GM03348 (cell line): ENCODE results near the gene CD320.
"Not testable (repeated sequence)": the region's sequence is repeated elsewhere in the genome, so short reads cannot be mapped to it uniquely, and the experiment has no call there.

Experiments used
- DNase-seq: peaks from one replicate; pipeline ENCODE4 v3.0.0; 2012; ENCODE audit warnings: low spot score

Gene CD320

DNA sequence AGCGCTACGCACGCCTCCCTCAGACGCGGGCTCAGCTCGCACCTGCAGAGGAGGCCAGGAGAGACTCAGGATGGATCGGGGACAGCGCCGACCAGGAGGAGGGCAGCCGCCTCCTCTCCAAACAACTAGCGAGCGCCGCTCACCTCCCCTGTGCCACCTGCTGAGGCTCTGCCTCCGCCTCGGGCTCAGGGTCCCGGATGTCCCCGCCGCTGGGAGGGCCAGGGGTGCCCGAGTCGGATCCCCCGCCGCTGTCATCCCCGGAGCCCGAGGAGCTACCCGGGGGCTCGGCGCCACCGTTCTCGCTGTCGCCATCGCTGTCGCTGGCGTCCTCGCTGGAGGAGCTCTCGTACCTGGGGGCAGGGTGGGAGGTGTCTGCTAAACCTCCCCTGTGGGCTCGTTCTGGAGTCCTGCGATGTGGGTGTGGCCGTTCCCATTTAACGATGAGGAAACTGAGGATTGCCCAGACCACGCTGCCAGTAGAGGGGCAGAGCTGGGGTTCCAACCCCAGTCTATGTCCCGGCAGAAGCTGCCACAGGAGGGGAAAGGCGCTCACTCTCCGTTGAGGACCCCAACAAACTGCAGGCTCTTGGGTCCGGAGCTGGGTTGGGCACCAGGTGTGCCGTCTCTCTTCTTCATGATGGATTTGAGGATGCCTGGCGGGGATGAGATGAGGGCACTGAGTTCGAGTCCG lies 25.8 kb upstream of the CD320 start:
- no peak for DNase-seq

DNA sequence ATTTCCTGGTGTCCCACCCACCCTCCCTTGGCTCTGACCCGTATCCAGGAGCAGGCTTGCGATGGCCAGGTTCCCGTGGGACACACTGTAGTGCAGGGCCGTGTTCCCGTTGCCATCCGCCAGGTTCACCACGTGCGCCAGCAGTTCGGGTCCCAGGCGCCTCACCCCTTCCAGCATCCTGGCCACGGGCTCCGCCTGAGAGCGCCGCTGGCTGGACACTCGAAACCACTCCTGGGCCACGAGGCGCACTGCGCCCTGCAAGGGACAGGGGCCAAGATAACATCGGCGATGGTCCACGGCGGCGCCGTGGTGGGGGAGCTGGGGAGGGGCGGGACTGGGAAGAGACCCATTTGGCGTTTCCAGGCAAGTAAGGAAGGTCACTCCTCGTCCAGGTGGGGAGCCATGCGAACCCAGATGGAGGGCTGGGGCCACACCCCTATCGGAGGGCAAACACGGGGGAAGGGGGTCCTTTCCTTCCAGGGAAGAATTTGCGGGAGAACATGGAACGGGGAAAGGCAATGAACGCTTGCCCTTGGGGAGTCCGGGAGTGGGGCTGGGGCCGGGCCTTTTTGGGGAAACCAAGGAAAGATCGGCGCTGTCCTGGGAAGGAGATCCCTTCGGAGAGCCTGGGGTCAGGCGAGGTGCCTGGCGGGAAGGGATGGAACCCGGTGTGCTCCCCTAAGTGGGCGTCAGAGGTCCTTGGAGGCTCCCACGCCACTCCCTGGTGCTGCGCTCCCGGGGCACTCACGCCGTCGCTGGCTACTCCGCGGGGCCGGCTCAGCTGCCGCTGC lies 25.0 kb upstream of the CD320 start:
- no peak for DNase-seq

DNA sequence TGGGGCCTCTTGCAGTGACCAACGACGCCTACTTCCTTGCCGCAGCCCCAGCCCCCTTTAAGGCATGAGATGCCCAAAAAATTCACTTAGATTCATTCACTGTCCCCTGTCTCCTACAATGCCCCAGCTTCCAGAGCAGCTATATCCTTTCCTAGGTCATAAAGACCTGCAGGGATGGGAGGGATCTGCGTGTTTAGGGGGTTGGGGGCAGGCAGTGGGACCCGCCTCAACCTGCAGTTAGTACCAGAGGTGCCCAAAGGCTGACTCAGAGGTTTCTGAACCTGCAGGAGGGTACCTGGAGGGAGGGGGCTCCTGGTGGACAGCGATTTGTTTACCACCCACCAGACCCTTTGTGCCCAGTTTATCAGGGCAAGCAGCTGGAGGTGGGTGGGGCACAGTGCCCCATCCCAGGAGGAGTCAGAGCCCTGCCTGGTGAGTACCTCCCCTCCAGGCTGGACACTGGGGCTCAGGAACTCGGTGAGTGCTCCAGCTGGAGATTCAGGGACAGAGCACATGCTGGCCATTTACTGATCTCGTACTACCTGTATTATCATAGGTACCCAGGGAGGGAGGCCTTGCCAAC lies 23.2 kb upstream of the CD320 start:
- DNase-seq: no peak

DNA sequence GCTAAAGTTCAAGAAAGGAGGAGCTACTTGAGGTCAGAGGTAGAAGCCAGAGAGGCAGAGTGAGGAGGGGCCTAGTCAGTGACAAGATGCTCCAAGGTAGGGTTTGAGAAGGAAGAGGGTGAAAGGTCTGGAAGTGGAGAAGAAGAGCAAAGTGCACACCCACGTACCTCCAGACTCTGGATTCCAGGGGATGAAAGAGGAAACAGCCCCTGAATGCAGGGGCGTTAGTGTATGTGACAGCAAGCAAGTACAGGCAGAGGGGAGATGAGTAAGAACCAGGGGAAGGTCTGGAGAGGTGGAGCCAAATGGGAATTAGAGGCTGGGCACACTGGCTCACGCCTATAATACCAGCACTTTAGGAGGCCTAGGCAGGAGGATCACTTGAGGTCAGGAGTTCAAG lies 21.8 kb upstream of the CD320 start:
- DNase-seq: no peak

DNA sequence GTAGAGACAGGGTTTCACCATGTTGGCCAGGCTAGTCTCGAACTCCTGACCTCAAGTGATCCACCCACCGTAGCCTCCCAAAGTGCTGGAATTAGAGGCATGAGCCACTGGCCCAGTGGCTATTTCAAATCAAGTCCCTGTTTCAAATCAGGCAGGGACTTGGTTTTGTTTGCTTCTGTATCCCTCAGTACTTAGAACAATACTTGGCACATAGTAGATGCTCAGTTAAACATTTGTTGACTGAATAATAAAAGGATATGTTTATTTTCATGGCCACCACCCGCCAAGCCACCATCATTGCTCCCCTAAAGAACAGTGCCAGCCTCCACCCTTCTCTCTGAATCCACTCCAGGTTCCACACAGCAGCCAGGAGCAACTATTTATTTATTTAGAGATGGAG lies 17.3 kb upstream of the CD320 start:
- DNase-seq: no peak

DNA sequence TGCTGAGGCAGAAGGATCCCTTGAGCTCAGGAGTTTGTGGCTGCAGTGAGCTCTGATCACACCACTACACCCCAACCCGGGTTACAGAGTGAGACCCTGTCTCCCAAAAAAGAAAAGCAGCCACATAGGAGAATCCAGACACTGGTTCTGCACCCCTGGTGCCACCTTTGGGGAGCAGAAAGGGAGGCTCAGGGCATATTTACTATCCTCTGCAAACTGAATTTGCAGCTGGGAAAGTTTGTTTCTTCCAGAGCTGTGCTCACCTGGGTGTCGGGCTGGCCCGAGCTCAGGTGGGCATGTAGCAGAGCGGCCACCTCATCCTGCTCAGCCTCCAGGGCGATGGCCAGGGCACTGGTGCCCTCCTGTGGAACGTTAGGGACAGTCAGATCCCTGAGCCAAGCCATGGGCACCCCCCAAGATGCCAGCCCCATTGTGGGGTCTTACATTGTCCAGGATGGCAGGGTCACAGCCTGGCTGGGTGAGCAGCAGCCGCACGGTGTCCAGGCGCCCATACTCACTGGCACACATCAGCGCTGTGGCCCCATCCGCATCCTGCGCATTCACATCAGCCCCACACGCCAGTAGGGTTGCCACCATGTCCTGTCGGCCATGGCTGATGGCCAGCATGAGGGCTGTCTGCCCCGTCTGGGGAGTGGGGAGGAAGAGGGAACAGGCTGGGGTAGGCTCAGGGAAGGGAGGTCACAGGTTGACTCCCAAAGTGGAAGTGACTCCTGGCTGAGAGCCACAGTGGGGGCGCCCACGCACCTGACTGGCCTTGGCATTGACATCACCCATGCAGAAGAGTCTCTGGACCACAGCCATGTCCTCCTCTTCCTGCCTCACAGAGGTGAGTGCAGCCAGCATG lies 16.3 kb upstream of the CD320 start:
- DNase-seq: no peak

DNA sequence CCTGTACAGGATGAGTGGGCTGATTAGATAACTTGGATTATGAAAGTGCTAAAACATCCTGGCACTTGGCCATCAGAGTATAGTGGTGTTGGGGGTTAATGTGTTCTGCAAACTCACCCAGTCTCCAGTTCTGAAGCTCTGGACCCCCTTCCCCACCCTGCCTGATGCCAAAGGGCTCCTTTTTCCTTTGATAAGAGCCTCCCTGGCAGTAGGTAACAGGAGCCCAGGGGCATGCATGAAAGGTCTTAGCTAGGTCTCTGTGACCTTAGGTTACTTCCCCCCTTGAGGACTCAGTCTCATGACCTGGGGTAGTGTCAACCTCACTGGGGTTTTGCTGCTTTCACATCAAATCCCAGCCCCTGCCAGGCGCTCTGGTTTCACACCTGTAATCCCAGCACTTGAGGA lies 15.6 kb upstream of the CD320 start:
- no peak for DNase-seq

DNA sequence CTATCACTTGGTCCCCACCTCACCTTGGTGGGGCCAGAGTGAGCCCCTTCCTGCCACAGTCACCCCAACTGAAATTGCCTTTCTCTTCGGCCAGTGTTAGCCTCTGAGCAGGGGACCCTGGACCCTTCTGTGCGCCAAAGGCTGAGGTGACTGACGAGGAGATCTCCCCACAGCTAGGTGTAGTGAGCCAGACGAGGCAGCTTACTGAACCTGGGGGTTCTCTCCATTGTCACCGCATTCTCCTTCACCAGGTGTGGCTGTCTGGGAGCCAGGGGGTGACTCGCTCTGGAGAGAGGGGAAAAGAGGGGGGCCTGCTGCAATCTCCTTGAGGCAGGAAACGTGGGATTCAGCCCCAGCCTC lies 14.5 kb upstream of the CD320 start:
- no peak for DNase-seq

DNA sequence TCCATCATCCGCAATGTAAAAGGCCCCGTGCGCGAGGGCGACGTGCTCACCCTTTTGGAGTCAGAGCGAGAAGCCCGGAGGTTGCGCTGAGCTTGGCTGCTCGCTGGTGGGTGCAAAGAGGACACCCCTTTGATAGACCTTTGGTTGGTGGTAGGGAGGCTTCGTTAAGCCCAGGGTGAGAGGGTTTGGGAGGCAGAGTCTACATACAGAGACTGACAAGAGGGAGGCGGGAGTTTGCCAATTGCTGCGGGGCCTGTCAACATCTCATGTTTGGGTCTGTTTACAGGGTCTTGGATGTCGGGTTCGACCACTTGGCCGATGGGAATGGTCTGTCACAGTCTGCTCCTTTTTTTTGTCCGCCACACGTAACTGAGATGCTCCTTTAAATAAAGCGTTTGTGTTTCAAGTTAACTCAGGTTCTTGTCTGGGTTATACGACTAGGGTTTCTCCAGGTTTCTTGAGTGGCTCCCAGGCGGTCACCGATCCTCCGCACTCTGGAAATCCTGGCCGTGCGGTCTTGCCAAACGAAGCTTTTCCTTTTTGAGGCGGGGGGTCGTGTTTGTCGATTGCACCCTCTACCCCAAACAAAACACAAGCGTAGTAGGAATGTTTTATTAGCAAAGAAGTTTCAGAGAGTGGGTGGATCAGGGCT lies 14.0 kb upstream of the CD320 start:
- no peak for DNase-seq

DNA sequence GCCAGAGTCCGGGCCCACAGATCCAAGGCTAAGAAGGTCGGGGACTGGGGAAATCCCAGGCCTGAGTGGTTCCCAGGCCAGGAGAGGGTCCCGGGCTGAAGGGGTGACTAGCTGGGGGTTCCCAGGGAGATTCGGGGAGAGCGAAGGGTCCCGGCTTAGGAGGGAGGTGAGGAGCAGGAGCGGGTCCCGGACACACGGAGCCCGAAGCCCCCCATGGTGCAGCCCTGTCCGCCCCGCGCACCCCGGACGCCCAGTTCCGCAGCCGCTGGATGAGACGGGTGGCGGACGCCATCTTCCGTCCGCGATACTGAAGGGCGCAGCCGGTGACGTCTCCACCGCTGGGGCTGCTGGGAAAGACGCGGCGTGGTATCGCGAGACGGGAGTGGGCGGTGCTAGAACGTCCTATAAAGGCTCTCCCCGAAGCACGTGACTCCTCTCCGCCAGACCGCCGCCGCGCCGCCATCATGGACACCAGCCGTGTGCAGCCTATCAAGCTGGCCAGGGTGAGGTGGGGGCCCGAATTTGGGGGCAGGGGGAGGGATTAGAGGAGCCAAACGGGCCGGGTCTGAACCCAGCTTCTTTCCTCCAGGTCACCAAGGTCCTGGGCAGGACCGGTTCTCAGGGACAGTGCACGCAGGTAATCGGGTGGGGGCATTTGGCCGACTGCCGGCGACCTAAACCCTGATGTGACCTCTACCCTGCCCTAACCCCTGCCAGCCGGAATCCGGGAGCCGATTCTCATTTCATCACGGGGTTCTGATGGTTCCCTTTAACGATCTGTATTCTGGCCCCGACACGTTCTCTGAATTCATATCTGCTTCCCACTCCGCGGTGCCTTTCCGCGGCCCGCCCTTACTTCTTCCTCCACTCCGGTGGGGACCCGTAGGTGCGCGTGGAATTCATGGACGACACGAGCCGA lies 13.2 kb upstream of the CD320 start, which contains the start of the genes NDUFA7 and RPS28:
NDUFA7 (minus strand) TSS at position 309 of the 919 bp plus-strand sequence; CDS start at position 292, 17 bp downstream.
RPS28 (plus strand) TSS at position 430 of the 919 bp plus-strand sequence; CDS start at position 465, 35 bp downstream.
- DNase-seq: peak; percentile 98

DNA sequence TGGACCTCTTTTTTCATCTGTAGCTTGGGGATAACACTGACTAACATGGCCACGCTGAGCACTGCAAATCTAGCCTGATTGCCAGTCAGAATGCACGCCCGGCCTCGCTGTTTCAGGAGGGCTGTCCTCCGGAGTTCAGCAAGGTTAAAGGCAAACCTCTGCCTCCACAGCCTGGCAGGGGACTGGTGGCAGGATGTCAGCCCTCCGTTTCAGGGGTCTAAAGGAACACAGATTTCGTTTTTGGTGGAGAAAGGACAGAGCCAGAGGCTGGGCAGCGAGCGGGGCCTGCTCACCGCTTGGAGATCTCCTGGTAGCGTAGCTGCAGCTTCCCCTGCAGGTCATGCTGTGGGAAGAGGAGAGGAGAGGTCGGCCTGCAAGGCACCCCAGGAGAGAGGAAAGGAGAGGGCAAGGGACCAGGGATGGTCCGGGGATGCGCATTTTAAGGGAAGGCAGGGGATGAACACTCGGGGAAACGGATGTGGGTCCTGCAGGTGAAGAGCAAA lies 12.5 kb upstream of the CD320 start:
- no peak for DNase-seq

DNA sequence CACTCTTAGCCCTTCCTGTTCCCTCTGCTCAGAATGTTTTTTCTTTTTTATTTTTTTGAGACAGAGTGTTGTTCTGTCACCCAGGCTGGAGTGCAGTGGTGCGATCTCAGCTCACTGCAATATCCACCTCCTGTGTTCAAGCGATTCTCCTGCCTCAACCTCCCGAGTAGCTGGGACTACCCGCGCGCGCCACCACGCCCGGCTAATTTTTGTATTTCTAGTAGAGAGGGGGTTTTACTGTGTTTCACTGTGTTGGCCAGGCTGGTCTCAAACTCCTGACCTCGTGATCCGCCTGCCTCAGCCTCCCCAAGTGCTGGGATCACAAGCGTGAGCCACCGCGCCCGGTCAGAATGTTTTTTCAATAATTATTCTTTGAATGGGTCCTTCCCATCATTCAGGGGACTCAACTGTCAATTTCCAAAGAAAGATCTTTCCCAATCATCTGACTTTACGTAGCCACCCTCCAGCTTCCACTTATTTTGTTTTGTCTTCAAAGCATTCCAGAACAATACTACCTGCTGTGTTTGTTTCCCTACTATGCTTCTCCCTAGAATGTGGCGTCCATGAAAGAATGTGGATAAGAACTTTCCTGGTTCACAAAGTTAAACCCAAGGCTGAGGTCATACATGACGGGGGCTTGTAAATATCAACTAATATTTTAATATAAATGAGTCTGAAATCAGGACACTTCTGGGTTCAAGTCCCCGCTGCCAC lies 11.8 kb upstream of the CD320 start:
- DNase-seq: no peak

DNA sequence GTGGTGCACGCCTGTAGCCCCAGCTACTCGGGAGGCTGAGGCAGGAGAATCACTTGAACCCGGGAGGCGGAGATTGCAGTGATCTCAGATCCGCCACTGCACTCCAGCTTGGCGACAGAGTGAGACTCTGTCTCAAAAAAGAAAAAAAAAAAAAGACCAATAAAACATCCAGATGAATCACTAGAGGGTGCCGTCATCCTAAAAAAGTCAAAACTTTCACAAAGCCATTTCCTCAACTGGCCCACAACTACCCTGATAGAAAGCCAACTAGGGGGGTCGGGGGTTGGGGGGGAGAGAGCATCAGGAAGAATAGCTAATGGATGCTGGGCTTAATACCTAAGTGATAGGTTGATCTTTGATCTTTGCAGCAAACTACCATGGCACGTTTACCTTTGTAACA lies 10.7 kb upstream of the CD320 start:
- DNase-seq: not testable (repeated sequence)

DNA sequence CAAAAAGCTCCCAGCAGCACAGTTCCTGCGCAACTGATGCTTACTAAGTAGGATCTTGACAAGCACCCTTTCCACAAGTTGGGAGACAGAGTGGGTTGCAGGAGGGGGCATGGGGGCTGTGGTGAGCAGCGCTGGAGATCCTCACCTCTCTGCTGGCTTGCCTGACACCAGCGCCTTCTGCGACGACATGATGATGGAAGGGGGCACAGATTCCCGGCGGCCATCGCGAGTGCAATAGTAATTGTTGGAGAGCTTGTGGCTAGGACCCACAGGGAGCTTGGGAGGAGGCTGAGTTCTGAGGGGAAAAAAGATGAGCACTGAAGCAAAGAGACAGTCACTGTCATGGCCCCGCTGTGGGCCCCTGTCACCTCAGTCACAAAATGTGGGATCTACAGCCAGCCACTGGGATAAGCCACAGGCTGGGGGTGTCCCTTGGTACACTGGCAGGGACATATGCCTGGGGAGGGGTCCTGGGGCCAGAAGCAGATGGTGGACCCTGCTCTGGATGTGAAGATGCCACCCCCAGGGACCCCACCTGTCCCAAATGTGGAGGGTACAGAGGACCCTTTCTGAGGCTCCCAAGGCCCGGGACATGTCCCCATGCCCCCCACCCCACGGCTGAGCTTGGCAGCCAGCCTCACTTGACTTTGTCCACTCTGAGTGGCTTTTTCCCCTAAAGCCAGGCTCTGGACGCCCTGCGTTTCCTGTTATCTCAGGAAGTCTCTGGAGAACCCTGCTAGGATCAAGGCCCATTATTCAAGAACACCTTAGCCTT lies 8.4 kb upstream of the CD320 start:
- no peak for DNase-seq

DNA sequence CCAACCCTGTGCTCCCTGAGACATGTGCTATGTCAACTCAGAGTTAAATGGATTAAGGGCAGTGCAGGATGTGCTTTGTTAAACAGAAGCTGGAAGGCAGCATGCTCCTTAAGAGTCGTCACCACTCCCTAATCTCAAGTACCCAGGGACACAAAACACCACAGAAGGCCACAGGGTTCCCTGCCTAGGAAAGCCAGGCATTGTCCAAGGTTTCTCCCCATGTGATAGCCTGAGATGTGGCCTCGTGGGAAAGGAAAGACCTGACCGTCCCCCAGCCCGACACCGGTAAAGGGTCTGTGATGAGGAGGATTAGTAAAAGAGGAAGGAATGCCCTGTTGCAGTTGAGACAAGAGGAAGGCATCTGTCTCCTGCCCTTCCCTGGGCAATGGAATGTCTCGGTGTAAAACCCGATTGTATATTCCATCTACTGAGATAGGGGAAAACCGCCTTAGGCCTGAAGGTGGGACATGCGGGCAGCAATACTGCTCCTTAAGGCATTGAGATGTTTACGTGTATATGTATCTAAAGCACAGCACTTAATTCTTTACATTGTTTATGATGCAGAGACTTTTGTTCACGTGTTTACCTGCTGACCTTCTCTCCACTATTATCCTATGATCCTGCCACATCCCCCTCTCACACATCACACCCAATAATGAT lies 7.0 kb upstream of the CD320 start:
- DNase-seq: not testable (repeated sequence)

DNA sequence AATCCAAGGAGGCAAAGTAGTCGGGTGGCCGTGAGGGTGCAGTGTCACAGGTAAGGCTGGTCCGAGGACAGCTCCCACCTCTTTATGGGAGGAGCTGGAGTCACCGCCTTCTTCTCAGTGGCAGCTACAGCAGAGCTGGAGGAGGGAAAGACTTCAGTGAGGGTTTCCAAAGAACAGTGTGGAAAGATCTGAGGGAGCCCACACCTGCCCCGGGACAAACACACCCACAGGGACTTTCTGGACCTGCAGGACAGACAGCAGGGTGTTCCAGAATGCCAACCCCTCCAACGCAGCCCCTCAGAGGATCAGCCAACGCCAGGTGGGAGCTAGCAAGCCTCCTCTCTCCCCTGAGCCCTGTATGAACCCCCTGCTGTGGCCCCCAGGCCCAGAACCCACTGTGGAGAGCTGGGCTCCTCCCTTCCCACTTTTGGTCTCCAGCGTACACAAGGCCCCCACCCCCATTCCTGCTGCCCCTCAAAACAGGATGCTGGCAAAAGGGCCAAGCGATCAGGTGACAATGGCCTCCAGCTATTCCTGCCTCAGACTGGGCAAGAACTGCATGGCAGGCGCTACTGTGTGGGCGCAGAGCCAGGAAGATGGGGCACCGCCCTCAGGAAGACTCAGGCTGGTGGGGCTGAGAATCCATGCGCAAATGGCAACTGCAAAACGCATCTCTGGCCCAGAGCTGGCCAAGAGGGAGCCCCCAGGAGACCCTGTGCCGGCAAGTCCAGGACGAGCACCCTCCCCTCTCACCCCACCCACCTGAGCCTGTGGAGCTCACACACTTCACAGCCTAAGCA lies 3.5 kb upstream of the CD320 start:
- DNase-seq: no peak

DNA sequence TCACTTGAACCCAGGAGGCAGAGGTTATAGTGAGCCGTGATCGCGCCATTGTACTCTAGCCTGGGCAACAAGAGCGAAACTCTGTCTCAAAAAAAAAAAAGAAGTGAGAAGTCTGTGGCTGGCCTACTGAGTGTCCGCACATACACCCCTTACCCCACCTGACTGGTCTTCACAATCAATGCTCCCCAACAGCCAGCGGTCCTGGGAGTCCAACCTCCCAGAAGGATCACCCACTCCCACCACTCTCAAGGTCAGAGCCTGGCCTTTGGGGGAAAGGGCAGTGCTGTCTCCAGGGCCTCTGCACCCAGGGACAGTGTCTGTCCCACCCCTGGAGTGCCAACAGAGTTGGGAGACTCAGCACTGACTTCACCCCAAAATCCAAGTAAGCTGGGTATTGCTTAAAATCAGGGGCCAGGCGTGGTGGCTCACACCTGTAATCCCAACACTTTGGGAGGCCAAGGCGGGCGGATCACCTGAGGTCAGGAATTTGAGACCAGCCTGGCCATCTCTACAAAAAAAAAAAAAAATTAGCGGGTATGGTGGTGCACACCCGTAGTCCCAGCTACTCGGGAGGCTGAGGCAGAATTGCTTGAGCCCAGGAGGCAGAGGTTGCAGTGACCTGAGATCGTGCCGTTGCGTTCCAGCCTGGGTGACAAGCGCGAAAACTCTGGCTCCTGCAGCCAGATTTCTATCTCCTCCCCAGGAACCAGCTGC lies 2.3 kb upstream of the CD320 start:
- DNase-seq: no peak
